ENCODE measurements around the gene KIRREL1. TPM values are rescaled to one million over a fixed set of nuclear protein-coding genes. Genes with fewer than 3 reads are reported as not detected.

The KIRREL1 gene
- total RNA-seq, 1 experiment from 2014 or later: 101 TPM

DNA sequence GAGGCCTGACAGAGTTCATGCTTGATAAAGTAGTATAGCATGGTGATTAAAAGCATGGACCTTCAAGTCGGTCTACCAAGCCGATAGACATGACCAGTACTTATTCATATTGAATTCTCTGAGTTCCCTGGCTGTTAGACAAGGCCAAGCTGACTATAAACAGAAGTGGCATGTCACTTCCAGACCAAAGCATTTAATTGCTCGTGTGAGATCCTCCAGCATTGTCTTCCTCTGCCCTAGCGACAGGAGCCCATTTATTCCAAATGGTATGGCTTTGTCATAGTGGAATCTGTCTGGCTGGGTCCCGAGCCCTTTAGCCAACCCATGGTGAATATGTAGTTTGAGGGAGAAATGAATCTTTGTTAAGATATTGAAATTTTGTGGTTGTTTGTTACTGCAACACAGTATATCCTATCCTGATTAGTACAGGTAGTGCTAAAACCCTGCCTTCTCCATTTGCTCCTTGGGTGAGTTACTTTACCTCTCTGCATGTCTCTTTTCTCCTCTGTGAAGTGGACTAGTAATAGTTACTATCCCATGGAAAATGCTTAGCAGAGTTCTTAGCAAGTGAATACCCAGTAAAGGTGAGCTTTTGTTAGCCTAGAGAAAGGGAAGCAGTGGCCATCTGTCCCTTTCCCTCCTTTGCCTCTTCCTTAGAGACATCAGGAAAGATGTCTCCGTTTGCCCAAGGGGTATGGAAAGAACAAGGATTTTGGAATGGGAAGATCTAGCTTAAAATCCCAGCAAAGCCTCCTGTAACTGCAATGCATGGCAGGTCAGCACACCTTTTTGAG, 109.6 kb downstream of the KIRREL1 start:
- TF ChIP-seq CTCF (IDR thresholded peaks at IDR 0.05; ENCODE audit: unreplicated experiment): no peak
- intact Hi-C loops (cut with micrococcal nuclease): no loop called here
- Mint-ChIP-seq H3K4me1 (ENCODE audit: insufficient read depth, unreplicated experiment) (peaks cover 18% of the 10 kb centered on the region), H3K27me3 (ENCODE audit: insufficient read depth, unreplicated experiment) (no peaks in the 10 kb centered on the region), H3K4me3 (ENCODE audit: unreplicated experiment) (no peak overlapping the region), H3K36me3 (ENCODE audit: insufficient read depth, unreplicated experiment) (no peaks in the 10 kb centered on the region), H3K9me3 (ENCODE audit: unreplicated experiment) (no peaks in the 10 kb centered on the region), H3K27ac (ENCODE audit: low read depth, unreplicated experiment) (no peak overlapping the region)
- BruUV-seq (replicated peaks): TSS peak; percentile 3
- ChIA-PET POLR2A (interaction anchor here (0.6 to 1.2 kb wide), 2 partner anchors 14 to 23 kb away, joined by 3 to 4 read pairs; no protein-coding TSS in a partner anchor), CTCF (interaction anchor here (0.6 to 33.5 kb wide), 6 partner anchors 7 to 126 kb away, joined by 3 to 2587 read pairs (median 4); partner anchors contain the start of gene KIRREL1)
- no peak for DNase-seq (ENCODE audit: unreplicated experiment)

DNA sequence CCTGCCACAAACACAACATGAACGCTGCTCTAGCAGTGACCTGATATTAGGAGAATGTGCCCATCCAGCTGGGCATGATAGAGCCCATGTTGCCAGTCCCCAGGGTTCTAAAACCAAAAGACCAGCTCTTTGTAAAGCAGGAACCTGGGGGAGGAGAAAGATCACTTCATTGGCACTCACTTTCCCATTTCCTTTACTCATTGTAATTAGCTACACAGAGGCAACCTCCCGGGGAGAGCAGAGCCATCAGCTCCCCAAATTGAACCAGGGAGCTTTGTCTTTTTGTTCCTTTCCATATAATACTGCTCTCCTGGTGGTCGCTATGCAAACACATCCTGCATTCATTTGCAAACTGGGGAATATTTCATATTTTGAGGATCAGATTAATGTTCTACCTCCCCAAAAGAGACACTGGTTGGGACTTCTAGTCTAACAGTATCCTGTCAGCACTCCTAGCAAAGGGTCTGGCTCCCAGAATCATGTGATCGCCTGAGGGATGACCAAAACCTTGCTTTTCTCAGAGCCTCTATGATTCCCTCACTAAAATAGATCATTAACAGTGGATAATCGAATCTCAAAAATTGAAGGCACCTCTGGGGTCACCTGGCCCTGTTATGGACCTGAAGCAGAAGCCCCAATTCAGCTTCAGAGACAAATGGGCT, 110.5 kb downstream of the KIRREL1 start:
- Mint-ChIP-seq H3K27ac (ENCODE audit: low read depth, unreplicated experiment) (no peak overlapping the region), H3K4me3 (ENCODE audit: unreplicated experiment) (no peak overlapping the region)
- POLR2A ChIA-PET: interaction anchor here (1.2 kb wide), 1 partner anchor 13 kb away, joined by 4 read pairs; no protein-coding TSS in a partner anchor

GRCh38 chr1:158104891-158105290, 111.4 kb downstream of the KIRREL1 start:
- Mint-ChIP-seq H3K4me3 (ENCODE audit: unreplicated experiment) (no peak overlapping the region), H3K36me3 (ENCODE audit: insufficient read depth, unreplicated experiment) (no peaks in the 10 kb centered on the region), H3K27ac (ENCODE audit: low read depth, unreplicated experiment) (no peak overlapping the region), H3K27me3 (ENCODE audit: insufficient read depth, unreplicated experiment) (no peaks in the 10 kb centered on the region), H3K9me3 (ENCODE audit: unreplicated experiment) (no peaks in the 10 kb centered on the region), H3K4me1 (ENCODE audit: insufficient read depth, unreplicated experiment) (peaks cover 14% of the 10 kb centered on the region)
- intact Hi-C loops (cut with micrococcal nuclease): no loop called here
- BruUV-seq (replicated peaks): no TSS peak
- no peak for TF ChIP-seq CTCF (IDR thresholded peaks at IDR 0.05; ENCODE audit: unreplicated experiment)
- CTCF ChIA-PET: interaction anchor here (0.6 to 33.5 kb wide), 8 partner anchors 9 to 254 kb away, joined by 3 to 2587 read pairs (median 4); partner anchors contain the start of gene KIRREL1
- no peak for DNase-seq (ENCODE audit: unreplicated experiment)
- POLR2A ChIA-PET: no interaction called here

More for the DNA sequence above, 110.5 kb downstream of the KIRREL1 start:
- BruUV-seq (replicated peaks): no TSS peak
- H3K4me1 Mint-ChIP-seq (ENCODE audit: insufficient read depth, unreplicated experiment): peaks cover 14% of the 10 kb centered on the region
- H3K36me3 Mint-ChIP-seq (ENCODE audit: insufficient read depth, unreplicated experiment): no peaks in the 10 kb centered on the region
- TF ChIP-seq CTCF (IDR thresholded peaks at IDR 0.05; ENCODE audit: unreplicated experiment): no peak
- CTCF ChIA-PET: interaction anchor here (0.6 to 33.5 kb wide), 8 partner anchors 8 to 253 kb away, joined by 3 to 2587 read pairs (median 4); partner anchors contain the start of gene KIRREL1
- no peaks in the 10 kb centered on the region for H3K27me3 Mint-ChIP-seq (ENCODE audit: insufficient read depth, unreplicated experiment)
- H3K9me3 Mint-ChIP-seq (ENCODE audit: unreplicated experiment): no peaks in the 10 kb centered on the region
- intact Hi-C loops (cut with micrococcal nuclease): no loop called here
- no peak for DNase-seq (ENCODE audit: unreplicated experiment)
